ENCODE measurements around the gene FOXN1.
A peak's percentile ranks its signal among the peaks of the same experiment; 100 is the strongest.

FOXN1 gene

GRCh38 chr17:28553000-28553505 is 46.9 kb downstream of the FOXN1 start:
- Histone ChIP-seq H3K4me3 (ENCODE audit: insufficient read depth, low read depth, low read length) (no peak overlapping the region), H3K27me3 (ENCODE audit: control insufficient read depth, insufficient read depth, low read length, poor library complexity, severe bottlenecking) (no peaks in the 10 kb centered on the region), H3K9me3 (ENCODE audit: control insufficient read depth, low read length) (no peaks in the 10 kb centered on the region), H3K4me1 (ENCODE audit: control insufficient read depth, insufficient read depth, low read length) (peaks cover 17% of the 10 kb centered on the region), H3K36me3 (ENCODE audit: control insufficient read depth, insufficient read depth, low read length) (peaks cover 24% of the 10 kb centered on the region), H3K27ac (ENCODE audit: insufficient read depth, low read depth, low read length, poor library complexity, severe bottlenecking) (no peak overlapping the region)
- WGBS, 2 experiments: 75 to 81% methylated on average over 5 of the region's 5 CpGs

GRCh38 chr17:28554565-28554964 is 48.4 kb downstream of the FOXN1 start:
- no peaks in the 10 kb centered on the region for H3K9me3 ChIP-seq (ENCODE audit: control insufficient read depth, low read length)
- H3K4me3 ChIP-seq (ENCODE audit: insufficient read depth, low read depth, low read length): no peak overlapping the region
- H3K36me3 ChIP-seq (ENCODE audit: control insufficient read depth, insufficient read depth, low read length): peaks cover 24% of the 10 kb centered on the region
- no peak overlapping the region for H3K27ac ChIP-seq (ENCODE audit: insufficient read depth, low read depth, low read length, poor library complexity, severe bottlenecking)
- 92 to 95% methylated on average over 6 of the region's 6 CpGs for WGBS, 2 experiments
- no peaks in the 10 kb centered on the region for H3K27me3 ChIP-seq (ENCODE audit: control insufficient read depth, insufficient read depth, low read length, poor library complexity, severe bottlenecking)
- peaks cover 13% of the 10 kb centered on the region for H3K4me1 ChIP-seq (ENCODE audit: control insufficient read depth, insufficient read depth, low read length)

- WGBS, 2 experiments: 94 to 96% methylated on average over 3 of the region's 3 CpGs
These were observed 48.9 kb downstream of the FOXN1 start for GRCh38 chr17:28555022-28555421.

GRCh38 chr17:28563475-28563874 is 57.3 kb downstream of the FOXN1 start:
- 93 to 97% methylated on average over 3 of the region's 3 CpGs for WGBS, 2 experiments
- Histone ChIP-seq H3K4me3 (ENCODE audit: insufficient read depth, low read depth, low read length) (no peak overlapping the region), H3K4me1 (ENCODE audit: control insufficient read depth, insufficient read depth, low read length) (no peaks in the 10 kb centered on the region), H3K27me3 (ENCODE audit: control insufficient read depth, insufficient read depth, low read length, poor library complexity, severe bottlenecking) (no peaks in the 10 kb centered on the region), H3K27ac (ENCODE audit: insufficient read depth, low read depth, low read length, poor library complexity, severe bottlenecking) (no peak overlapping the region), H3K36me3 (ENCODE audit: control insufficient read depth, insufficient read depth, low read length) (peaks cover 21% of the 10 kb centered on the region), H3K9me3 (ENCODE audit: control insufficient read depth, low read length) (no peaks in the 10 kb centered on the region)

More at GRCh38 chr17:28555022-28555421, 48.9 kb downstream of the FOXN1 start:
- Histone ChIP-seq H3K9me3 (ENCODE audit: control insufficient read depth, low read length) (no peaks in the 10 kb centered on the region), H3K27ac (ENCODE audit: insufficient read depth, low read depth, low read length, poor library complexity, severe bottlenecking) (no peak overlapping the region), H3K4me3 (ENCODE audit: insufficient read depth, low read depth, low read length) (no peak overlapping the region), H3K36me3 (ENCODE audit: control insufficient read depth, insufficient read depth, low read length) (peaks cover 29% of the 10 kb centered on the region), H3K27me3 (ENCODE audit: control insufficient read depth, insufficient read depth, low read length, poor library complexity, severe bottlenecking) (no peaks in the 10 kb centered on the region), H3K4me1 (ENCODE audit: control insufficient read depth, insufficient read depth, low read length) (peaks cover 8% of the 10 kb centered on the region)

- H3K4me1 ChIP-seq (ENCODE audit: control insufficient read depth, insufficient read depth, low read length): no peaks in the 10 kb centered on the region
- peaks cover 9% of the 10 kb centered on the region for H3K27me3 ChIP-seq (ENCODE audit: control insufficient read depth, insufficient read depth, low read length, poor library complexity, severe bottlenecking)
- no peak overlapping the region for H3K4me3 ChIP-seq (ENCODE audit: insufficient read depth, low read depth, low read length)
- H3K36me3 ChIP-seq (ENCODE audit: control insufficient read depth, insufficient read depth, low read length): peaks cover 9% of the 10 kb centered on the region
- H3K9me3 ChIP-seq (ENCODE audit: control insufficient read depth, low read length): no peaks in the 10 kb centered on the region
- WGBS, 2 experiments: 90 to 94% methylated on average over 3 of the region's 3 CpGs
- no peak overlapping the region for H3K27ac ChIP-seq (ENCODE audit: insufficient read depth, low read depth, low read length, poor library complexity, severe bottlenecking)
These were observed 61.5 kb downstream of the FOXN1 start for GRCh38 chr17:28567604-28568003.

GRCh38 chr17:28569446-28569845 is 63.3 kb downstream of the FOXN1 start:
- H3K4me3 ChIP-seq (ENCODE audit: insufficient read depth, low read depth, low read length): no peak overlapping the region
- no peaks in the 10 kb centered on the region for H3K9me3 ChIP-seq (ENCODE audit: control insufficient read depth, low read length)
- H3K36me3 ChIP-seq (ENCODE audit: control insufficient read depth, insufficient read depth, low read length): no peaks in the 10 kb centered on the region
- no peaks in the 10 kb centered on the region for H3K4me1 ChIP-seq (ENCODE audit: control insufficient read depth, insufficient read depth, low read length)
- no peak overlapping the region for H3K27ac ChIP-seq (ENCODE audit: insufficient read depth, low read depth, low read length, poor library complexity, severe bottlenecking)
- 100% methylated on average over 1 of the region's 1 CpG for WGBS, 2 experiments
- H3K27me3 ChIP-seq (ENCODE audit: control insufficient read depth, insufficient read depth, low read length, poor library complexity, severe bottlenecking): peaks cover 18% of the 10 kb centered on the region

GRCh38 chr17:28570716-28571360 is 64.7 kb downstream of the FOXN1 start:
- H3K4me1 ChIP-seq (ENCODE audit: control insufficient read depth, insufficient read depth, low read length): no peaks in the 10 kb centered on the region
- H3K27me3 ChIP-seq (ENCODE audit: control insufficient read depth, insufficient read depth, low read length, poor library complexity, severe bottlenecking): peaks cover 23% of the 10 kb centered on the region
- WGBS, 2 experiments: 1 to 2% methylated on average over 39 of the region's 39 CpGs
- H3K27ac ChIP-seq (ENCODE audit: insufficient read depth, low read depth, low read length, poor library complexity, severe bottlenecking): no peak overlapping the region
- no peaks in the 10 kb centered on the region for H3K36me3 ChIP-seq (ENCODE audit: control insufficient read depth, insufficient read depth, low read length)
- H3K9me3 ChIP-seq (ENCODE audit: control insufficient read depth, low read length): no peaks in the 10 kb centered on the region
- H3K4me3 ChIP-seq (ENCODE audit: insufficient read depth, low read depth, low read length): peak overlapping the region; percentile 96

GRCh38 chr17:28571361-28572122 is 65.4 kb downstream of the FOXN1 start, which contains the start of gene PIGS:
Gene PIGS (minus strand): TSS chr17:28571524. CDS start chr17:28571496, 28 bp downstream.
- 2% methylated on average over 49 of the region's 49 CpGs for WGBS, 2 experiments
- Histone ChIP-seq H3K27ac (ENCODE audit: insufficient read depth, low read depth, low read length, poor library complexity, severe bottlenecking) (no peak within 1 kb of the TSS), H3K27me3 (ENCODE audit: control insufficient read depth, insufficient read depth, low read length, poor library complexity, severe bottlenecking) (peaks cover 27% of the 10 kb centered on the region)

GRCh38 chr17:28572259-28573039 is 66.3 kb downstream of the FOXN1 start:
- no peaks in the 10 kb centered on the region for H3K9me3 ChIP-seq (ENCODE audit: control insufficient read depth, low read length)
- peaks cover 27% of the 10 kb centered on the region for H3K27me3 ChIP-seq (ENCODE audit: control insufficient read depth, insufficient read depth, low read length, poor library complexity, severe bottlenecking)
- peaks cover 3% of the 10 kb centered on the region for H3K36me3 ChIP-seq (ENCODE audit: control insufficient read depth, insufficient read depth, low read length)
- no peak overlapping the region for H3K4me3 ChIP-seq (ENCODE audit: insufficient read depth, low read depth, low read length)
- H3K27ac ChIP-seq (ENCODE audit: insufficient read depth, low read depth, low read length, poor library complexity, severe bottlenecking): no peak overlapping the region
- H3K4me1 ChIP-seq (ENCODE audit: control insufficient read depth, insufficient read depth, low read length): no peaks in the 10 kb centered on the region
- WGBS, 2 experiments: 75 to 86% methylated on average over 5 of the region's 5 CpGs

More at GRCh38 chr17:28571361-28572122, 65.4 kb downstream of the FOXN1 start, which contains the start of gene PIGS:
- Histone ChIP-seq H3K9me3 (ENCODE audit: control insufficient read depth, low read length) (no peaks in the 10 kb centered on the region), H3K4me3 (ENCODE audit: insufficient read depth, low read depth, low read length) (peak within 1 kb of the TSS; percentile 96), H3K36me3 (ENCODE audit: control insufficient read depth, insufficient read depth, low read length) (no peaks in the 10 kb centered on the region), H3K4me1 (ENCODE audit: control insufficient read depth, insufficient read depth, low read length) (no peaks in the 10 kb centered on the region)

GRCh38 chr17:28573040-28573380 is 66.9 kb downstream of the FOXN1 start:
- H3K27ac ChIP-seq (ENCODE audit: insufficient read depth, low read depth, low read length, poor library complexity, severe bottlenecking): no peak overlapping the region

More at GRCh38 chr17:28573040-28573380, 66.9 kb downstream of the FOXN1 start:
- Histone ChIP-seq H3K4me3 (ENCODE audit: insufficient read depth, low read depth, low read length) (no peak overlapping the region), H3K27me3 (ENCODE audit: control insufficient read depth, insufficient read depth, low read length, poor library complexity, severe bottlenecking) (peaks cover 27% of the 10 kb centered on the region), H3K4me1 (ENCODE audit: control insufficient read depth, insufficient read depth, low read length) (no peaks in the 10 kb centered on the region), H3K9me3 (ENCODE audit: control insufficient read depth, low read length) (no peaks in the 10 kb centered on the region), H3K36me3 (ENCODE audit: control insufficient read depth, insufficient read depth, low read length) (peaks cover 8% of the 10 kb centered on the region)
